ENCODE results near the gene JAM3.

The JAM3 gene

GRCh38 chr11:134134167-134134566 is 65.3 kb downstream of the JAM3 start:
- no peak for TF ChIP-seq EZH2 (IDR thresholded peaks at IDR 0.05)
- TF ChIP-seq POLR2AphosphoS5 (IDR thresholded peaks at IDR 0.05; ENCODE audit: borderline replicate concordance, low read depth, low read length) = no peak
- TF ChIP-seq FOXP2 (optimal IDR thresholded peaks at IDR 0.05; ENCODE audit: control extremely low read depth, extremely low read length, insufficient read depth) = no peak
- H3K27ac ChIP-seq = no peak overlapping the region
- H3K4me3 ChIP-seq = no peak overlapping the region
- H3K9me3 ChIP-seq (ENCODE audit: low read depth, low read length) = no peaks in the 10 kb centered on the region
- no peak for DNase-seq (ENCODE audit: low read depth, low spot score)
- no peak overlapping the region for H3K9ac ChIP-seq (ENCODE audit: insufficient read length)
- H3K36me3 ChIP-seq (ENCODE audit: insufficient read depth, low read length) = no peaks in the 10 kb centered on the region; the same call in 1 of the 2 replicates

GRCh38 chr11:134138376-134138775 is 69.5 kb downstream of the JAM3 start:
- no peak for TF ChIP-seq POLR2AphosphoS5 (IDR thresholded peaks at IDR 0.05; ENCODE audit: borderline replicate concordance, low read depth, low read length)
- TF ChIP-seq FOXP2 (optimal IDR thresholded peaks at IDR 0.05; ENCODE audit: control extremely low read depth, extremely low read length, insufficient read depth) = no peak
- no peak for TF ChIP-seq EZH2 (IDR thresholded peaks at IDR 0.05)
- H3K4me3 ChIP-seq = no peak overlapping the region
- H3K9me3 ChIP-seq (ENCODE audit: low read depth, low read length) = no peaks in the 10 kb centered on the region
- H3K9ac ChIP-seq (ENCODE audit: insufficient read length) = no peak overlapping the region
- H3K36me3 ChIP-seq (ENCODE audit: insufficient read depth, low read length) = no peaks in the 10 kb centered on the region; the same call in 1 of the 2 replicates
- no peak overlapping the region for H3K27ac ChIP-seq
- no peak for DNase-seq (ENCODE audit: low read depth, low spot score)

GRCh38 chr11:134139303-134139872 is 70.5 kb downstream of the JAM3 start:
- Histone ChIP-seq H3K27ac (no peak overlapping the region), H3K9ac (ENCODE audit: insufficient read length) (no peak overlapping the region)
- DNase-seq (ENCODE audit: low read depth, low spot score) = no peak

GRCh38 chr11:134139873-134140331 is 71.0 kb downstream of the JAM3 start:
- no peak for DNase-seq (ENCODE audit: low read depth, low spot score)
- Histone ChIP-seq H3K9me3 (ENCODE audit: low read depth, low read length) (no peaks in the 10 kb centered on the region), H3K9ac (ENCODE audit: insufficient read length) (no peak overlapping the region), H3K27ac (no peak overlapping the region), H3K36me3 (ENCODE audit: insufficient read depth, low read length) (no peaks in the 10 kb centered on the region; the same call in 1 of the 2 replicates), H3K4me3 (no peak overlapping the region)
- TF ChIP-seq EZH2 (IDR thresholded peaks at IDR 0.05) = no peak
- no peak for TF ChIP-seq POLR2AphosphoS5 (IDR thresholded peaks at IDR 0.05; ENCODE audit: borderline replicate concordance, low read depth, low read length)
- TF ChIP-seq FOXP2 (optimal IDR thresholded peaks at IDR 0.05; ENCODE audit: control extremely low read depth, extremely low read length, insufficient read depth) = no peak

More at GRCh38 chr11:134139303-134139872, 70.5 kb downstream of the JAM3 start:
- Histone ChIP-seq H3K4me3 (no peak overlapping the region), H3K36me3 (ENCODE audit: insufficient read depth, low read length) (no peaks in the 10 kb centered on the region; the same call in 1 of the 2 replicates), H3K9me3 (ENCODE audit: low read depth, low read length) (no peaks in the 10 kb centered on the region)
- no peak for TF ChIP-seq FOXP2 (optimal IDR thresholded peaks at IDR 0.05; ENCODE audit: control extremely low read depth, extremely low read length, insufficient read depth)
- no peak for TF ChIP-seq EZH2 (IDR thresholded peaks at IDR 0.05)
- no peak for TF ChIP-seq POLR2AphosphoS5 (IDR thresholded peaks at IDR 0.05; ENCODE audit: borderline replicate concordance, low read depth, low read length)

- no peaks in the 10 kb centered on the region for H3K9me3 ChIP-seq (ENCODE audit: low read depth, low read length)
- TF ChIP-seq POLR2AphosphoS5 (IDR thresholded peaks at IDR 0.05; ENCODE audit: borderline replicate concordance, low read depth, low read length) (no peak), EZH2 (IDR thresholded peaks at IDR 0.05) (no peak), FOXP2 (optimal IDR thresholded peaks at IDR 0.05; ENCODE audit: control extremely low read depth, extremely low read length, insufficient read depth) (no peak)
- no peak overlapping the region for H3K9ac ChIP-seq (ENCODE audit: insufficient read length)
- H3K36me3 ChIP-seq (ENCODE audit: insufficient read depth, low read length) = peaks cover 6% of the 10 kb centered on the region; the same call in 1 of the 2 replicates
- H3K27ac ChIP-seq = no peak overlapping the region
- H3K4me3 ChIP-seq = no peak overlapping the region
- no peak for DNase-seq (ENCODE audit: low read depth, low spot score)
These were observed 72.2 kb downstream of the JAM3 start for GRCh38 chr11:134140961-134141490.

- TF ChIP-seq POLR2AphosphoS5 (IDR thresholded peaks at IDR 0.05; ENCODE audit: borderline replicate concordance, low read depth, low read length) = 0 out of 2 replicates have a peak, but pooled peaks have one; percentile 8
- TF ChIP-seq EZH2 (IDR thresholded peaks at IDR 0.05) = no peak
- no peak for TF ChIP-seq FOXP2 (optimal IDR thresholded peaks at IDR 0.05; ENCODE audit: control extremely low read depth, extremely low read length, insufficient read depth)
- Histone ChIP-seq H3K9ac (ENCODE audit: insufficient read length) (no peak overlapping the region), H3K4me3 (no peak overlapping the region), H3K27ac (no peak overlapping the region), H3K9me3 (ENCODE audit: low read depth, low read length) (no peaks in the 10 kb centered on the region), H3K36me3 (ENCODE audit: insufficient read depth, low read length) (peaks cover 14% of the 10 kb centered on the region; the same call in 1 of the 2 replicates)
- DNase-seq (ENCODE audit: low read depth, low spot score) = no peak
These were observed 73.7 kb downstream of the JAM3 start for GRCh38 chr11:134142536-134142935.

- TF ChIP-seq POLR2AphosphoS5 (IDR thresholded peaks at IDR 0.05; ENCODE audit: borderline replicate concordance, low read depth, low read length) (no peak), FOXP2 (optimal IDR thresholded peaks at IDR 0.05; ENCODE audit: control extremely low read depth, extremely low read length, insufficient read depth) (no peak), EZH2 (IDR thresholded peaks at IDR 0.05) (no peak)
These were observed 74.9 kb downstream of the JAM3 start for GRCh38 chr11:134143801-134144200.

GRCh38 chr11:134144744-134145143 is 75.9 kb downstream of the JAM3 start:
- DNase-seq (ENCODE audit: low read depth, low spot score) = no peak
- no peaks in the 10 kb centered on the region for H3K9me3 ChIP-seq (ENCODE audit: low read depth, low read length)
- peaks cover 28% of the 10 kb centered on the region; the same call in 1 of the 2 replicates for H3K36me3 ChIP-seq (ENCODE audit: insufficient read depth, low read length)
- H3K27ac ChIP-seq = no peak overlapping the region
- no peak for TF ChIP-seq EZH2 (IDR thresholded peaks at IDR 0.05)
- no peak for TF ChIP-seq POLR2AphosphoS5 (IDR thresholded peaks at IDR 0.05; ENCODE audit: borderline replicate concordance, low read depth, low read length)
- TF ChIP-seq FOXP2 (optimal IDR thresholded peaks at IDR 0.05; ENCODE audit: control extremely low read depth, extremely low read length, insufficient read depth) = no peak
- no peak overlapping the region for H3K9ac ChIP-seq (ENCODE audit: insufficient read length)
- H3K4me3 ChIP-seq = no peak overlapping the region

More at GRCh38 chr11:134143801-134144200, 74.9 kb downstream of the JAM3 start:
- Histone ChIP-seq H3K27ac (no peak overlapping the region), H3K4me3 (no peak overlapping the region), H3K9ac (ENCODE audit: insufficient read length) (no peak overlapping the region), H3K36me3 (ENCODE audit: insufficient read depth, low read length) (peaks cover 19% of the 10 kb centered on the region; the same call in 1 of the 2 replicates), H3K9me3 (ENCODE audit: low read depth, low read length) (no peaks in the 10 kb centered on the region)
- no peak for DNase-seq (ENCODE audit: low read depth, low spot score)

Data from SK-N-MC (cell line).